GM19452 (cell line): ENCODE measurements around the gene TTC16.
A peak's percentile ranks its signal among the peaks of the same experiment; 100 is the strongest.

ENCODE experiments used
- ATAC-seq: cut with Tn5 transposase; IDR thresholded peaks from one replicate; pipeline ENCODE4 v1.9.1; 2021; ENCODE audit not compliant: unreplicated experiment

The TTC16 gene

GRCh38 chr9:127715470-127716337, at the start of gene TTC16, which contains the start of gene PTRH1:
TTC16 (plus strand) TSS chr9:127716079; CDS start chr9:127716146, 67 bp downstream.
PTRH1 (minus strand) TSS chr9:127715663; CDS start chr9:127715639, 24 bp downstream.
- peak; percentile 96 for ATAC-seq

GRCh38 chr9:127667127-127667844, 48.6 kb upstream of the TTC16 start:
- ATAC-seq = no peak

GRCh38 chr9:127667906-127668305, 48.0 kb upstream of the TTC16 start:
- ATAC-seq = no peak

- ATAC-seq = no peak
These were observed 42.6 kb upstream of the TTC16 start for GRCh38 chr9:127673234-127673633.

- no peak for ATAC-seq
These were observed 39.2 kb upstream of the TTC16 start for GRCh38 chr9:127676638-127677037.

GRCh38 chr9:127679506-127679905, 36.4 kb upstream of the TTC16 start:
- ATAC-seq = no peak

GRCh38 chr9:127680226-127680625, 35.7 kb upstream of the TTC16 start:
- no peak for ATAC-seq

GRCh38 chr9:127680846-127681245, 35.0 kb upstream of the TTC16 start:
- no peak for ATAC-seq

- no peak for ATAC-seq
These were observed 33.3 kb upstream of the TTC16 start for GRCh38 chr9:127682351-127683136.

GRCh38 chr9:127683723-127684122, 32.2 kb upstream of the TTC16 start:
- ATAC-seq = no peak

- ATAC-seq = no peak
These were observed 31.3 kb upstream of the TTC16 start for GRCh38 chr9:127684576-127684975.

- ATAC-seq = no peak
These were observed 29.2 kb upstream of the TTC16 start for GRCh38 chr9:127686461-127687393.

GRCh38 chr9:127689329-127690000, 26.4 kb upstream of the TTC16 start:
- ATAC-seq = no peak

GRCh38 chr9:127690735-127691134, 25.1 kb upstream of the TTC16 start:
- no peak for ATAC-seq

- no peak for ATAC-seq
These were observed 23.8 kb upstream of the TTC16 start for GRCh38 chr9:127692071-127692470.

GRCh38 chr9:127693143-127693542, 22.7 kb upstream of the TTC16 start:
- no peak for ATAC-seq

GRCh38 chr9:127693697-127694096, 22.2 kb upstream of the TTC16 start:
- ATAC-seq = no peak

- no peak for ATAC-seq
These were observed 20.8 kb upstream of the TTC16 start for GRCh38 chr9:127694890-127695720.

GRCh38 chr9:127697575-127697974, 18.3 kb upstream of the TTC16 start:
- ATAC-seq = no peak
